Measurements from ENCODE around the gene HOXA13. TPM values are rescaled to one million over a fixed set of nuclear protein-coding genes. Genes with fewer than 3 reads are reported as not detected.
A peak's percentile ranks its signal among the peaks of the same experiment; 100 is the strongest.

HOXA13 gene
- total and polyA plus RNA-seq, 11 donors, result not detected

DNA sequence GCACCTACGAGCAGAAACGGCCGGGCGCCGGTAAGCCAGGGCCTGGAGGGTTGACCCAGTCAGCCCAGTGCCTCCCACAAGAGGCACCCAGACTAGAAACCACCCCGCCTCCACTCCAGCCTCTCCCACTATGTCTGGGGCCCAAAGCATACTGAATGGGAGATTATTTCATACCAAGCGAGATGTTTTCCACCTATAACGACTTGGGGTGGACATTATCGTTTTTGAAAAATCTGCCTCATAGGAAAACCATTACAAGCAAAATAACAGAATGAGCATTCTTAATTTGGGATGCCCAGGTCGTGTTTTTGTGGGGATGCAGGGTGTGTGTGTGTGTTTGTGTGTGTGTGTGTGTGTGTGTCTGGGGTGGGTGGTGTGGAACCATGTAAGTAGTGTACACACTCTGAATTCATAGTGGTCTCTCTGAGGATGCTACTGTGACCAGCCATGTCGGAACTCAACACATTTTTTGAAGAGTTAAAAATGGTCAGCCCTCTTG lies 53.9 kb downstream of the HOXA13 start:
- peak in 1 of 5 donors; percentile 45 for DNase-seq
- ATAC-seq, result no peak
- no peak for TF ChIP-seq POLR2A (IDR thresholded peaks at IDR 0.05)
- TF ChIP-seq, protein P1, sequence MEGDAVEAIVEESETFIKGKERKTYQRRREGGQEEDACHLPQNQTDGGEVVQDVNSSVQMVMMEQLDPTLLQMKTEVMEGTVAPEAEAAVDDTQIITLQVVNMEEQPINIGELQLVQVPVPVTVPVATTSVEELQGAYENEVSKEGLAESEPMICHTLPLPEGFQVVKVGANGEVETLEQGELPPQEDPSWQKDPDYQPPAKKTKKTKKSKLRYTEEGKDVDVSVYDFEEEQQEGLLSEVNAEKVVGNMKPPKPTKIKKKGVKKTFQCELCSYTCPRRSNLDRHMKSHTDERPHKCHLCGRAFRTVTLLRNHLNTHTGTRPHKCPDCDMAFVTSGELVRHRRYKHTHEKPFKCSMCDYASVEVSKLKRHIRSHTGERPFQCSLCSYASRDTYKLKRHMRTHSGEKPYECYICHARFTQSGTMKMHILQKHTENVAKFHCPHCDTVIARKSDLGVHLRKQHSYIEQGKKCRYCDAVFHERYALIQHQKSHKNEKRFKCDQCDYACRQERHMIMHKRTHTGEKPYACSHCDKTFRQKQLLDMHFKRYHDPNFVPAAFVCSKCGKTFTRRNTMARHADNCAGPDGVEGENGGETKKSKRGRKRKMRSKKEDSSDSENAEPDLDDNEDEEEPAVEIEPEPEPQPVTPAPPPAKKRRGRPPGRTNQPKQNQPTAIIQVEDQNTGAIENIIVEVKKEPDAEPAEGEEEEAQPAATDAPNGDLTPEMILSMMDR (IDR thresholded peaks at IDR 0.05), result no peak
- Histone ChIP-seq H3K9me3 (no peaks in the 10 kb centered on the region), H3K4me3 (no peak overlapping the region), H3K27ac (no peak overlapping the region), H3K36me3 (no peaks in the 10 kb centered on the region), H3K27me3 (peaks cover 84 to 100% (median 98%) of the 10 kb centered on the region in 9 donors), H3K4me1 (peaks cover 0 to 60% (median 19%) of the 10 kb centered on the region in 12 donors)
- 27 to 64% (median 37%) methylated on average over 11 of the region's 11 CpGs for WGBS, 4 donors
- intact Hi-C loops (cut with DNase I), result no loop called here

DNA sequence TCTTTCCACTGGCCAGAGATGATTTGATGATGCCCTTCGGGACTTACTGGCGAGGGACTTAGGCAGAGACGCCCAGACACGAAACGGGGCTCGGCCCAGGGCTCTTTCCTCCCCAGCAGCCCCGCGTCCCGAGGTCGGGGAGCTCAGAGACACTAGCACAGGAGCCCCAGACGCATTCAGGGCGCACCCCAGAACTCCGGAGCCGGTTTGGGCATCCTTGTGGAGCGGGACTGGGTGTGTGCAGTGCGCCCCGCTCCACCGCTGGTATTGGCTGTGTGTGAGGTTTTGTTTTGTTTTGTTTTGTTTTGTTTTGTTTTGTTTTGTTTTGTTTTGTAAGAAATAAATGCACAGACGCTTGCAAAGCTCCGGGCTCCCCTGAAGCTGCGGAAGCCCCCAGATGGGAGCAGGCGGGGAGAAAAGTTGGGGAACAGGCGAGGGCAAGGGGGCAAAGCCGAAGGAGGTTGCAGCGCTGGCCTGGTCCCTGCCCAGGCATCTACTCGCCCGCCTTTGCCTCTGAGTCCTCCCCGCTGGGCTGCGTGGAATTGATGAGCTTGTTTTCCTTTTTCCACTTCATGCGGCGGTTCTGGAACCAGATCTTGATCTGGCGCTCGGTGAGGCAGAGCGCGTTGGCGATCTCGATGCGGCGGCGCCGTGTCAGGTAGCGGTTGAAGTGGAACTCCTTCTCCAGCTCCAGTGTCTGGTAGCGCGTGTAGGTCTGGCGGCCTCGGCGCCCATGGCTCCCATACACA lies 54.6 kb downstream of the HOXA13 start:
- Histone ChIP-seq H3K27me3 (peaks cover 82 to 100% (median 98%) of the 10 kb centered on the region in 9 donors), H3K27ac (no peak overlapping the region), H3K9me3 (no peaks in the 10 kb centered on the region), H3K36me3 (no peaks in the 10 kb centered on the region), H3K4me1 (peaks cover 0 to 53% (median 14%) of the 10 kb centered on the region in 12 donors), H3K4me3 (peak overlapping the region in 1 of 12 donors; percentile 2)
- no peak for DNase-seq
- whole genome bisulfite sequencing, 4 donors, result 20 to 44% (median 28%) methylated on average over 47 of the region's 47 CpGs
- no peak for TF ChIP-seq POLR2A (IDR thresholded peaks at IDR 0.05)
- TF ChIP-seq, protein P1 (IDR thresholded peaks at IDR 0.05), result no peak
- intact Hi-C loops (cut with DNase I), result no loop called here
- ATAC-seq, result no peak

DNA sequence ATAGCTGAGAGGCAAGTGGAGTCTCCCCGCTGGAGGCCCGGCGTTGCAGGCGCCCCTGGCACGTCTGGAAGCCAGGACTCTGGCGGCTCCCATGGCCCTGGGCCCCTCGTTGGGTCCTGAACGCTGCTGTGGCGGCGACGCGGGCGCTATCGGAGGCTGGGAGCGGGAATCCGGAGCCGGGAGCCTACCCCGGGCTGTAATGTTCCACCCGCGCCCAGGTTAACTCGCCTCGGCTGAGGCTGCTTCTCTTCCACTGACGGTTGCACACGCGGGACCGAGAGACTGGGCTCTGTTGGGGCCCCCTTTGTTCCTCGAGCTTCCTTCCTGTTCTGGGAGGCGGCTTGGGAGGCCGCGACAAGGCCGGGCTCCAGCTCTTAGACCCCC lies 55.1 kb downstream of the HOXA13 start:
- no peaks in the 10 kb centered on the region for H3K36me3 ChIP-seq
- TF ChIP-seq, protein P1 (IDR thresholded peaks at IDR 0.05), result no peak
- TF ChIP-seq POLR2A (IDR thresholded peaks at IDR 0.05), result no peak
- intact Hi-C loops (cut with DNase I), result loop anchor here in 3 of 10 donors (5.0 kb wide), 3 partner anchors 287 to 462 kb away; no protein-coding TSS in a partner anchor
- H3K9me3 ChIP-seq, result no peaks in the 10 kb centered on the region
- H3K4me3 ChIP-seq, result no peak overlapping the region
- H3K27me3 ChIP-seq, result peaks cover 83 to 100% (median 98%) of the 10 kb centered on the region in 9 donors
- ATAC-seq, result no peak
- H3K27ac ChIP-seq, result peak overlapping the region in 1 of 12 donors; percentile 61
- WGBS, 4 donors, result 10 to 20% (median 15%) methylated on average over 11 to 31 of the region's 31 CpGs
- H3K4me1 ChIP-seq, result peaks cover 0 to 52% (median 14%) of the 10 kb centered on the region in 12 donors
- DNase-seq, result peak in 1 of 5 donors; percentile 50

MicroRNAs encoded within 50 kb of the gene (microRNA counts, 767-probe panel; counts per million panel counts)
- 1,208 to 1,798 counts per million in 2 donors for microRNA hsa-miR-196b-5p

Small RNAs within 50 kb of the gene (microRNA-seq; reads per million reads assigned to microRNA genes)
- 6.9 to 25.3 (median 11.5) reads per million in 4 donors for gene MIR196B

Other genes with a start within 250 kb of the HOXA13 start
- under 1 TPM in 3 of 9 donors, not detected in 6; 0.12 to 0.66 (median 0.59) TPM for gene HOXA1, start 104.1 kb downstream of the HOXA13 start, total RNA-seq
- gene HOXA1, start 104.1 kb downstream of the HOXA13 start, polyA plus RNA-seq, result under 1 TPM in 1 of 2 donors, not detected in 1; 0.07 TPM
- gene HOXA2, start 97.4 kb downstream of the HOXA13 start, total RNA-seq, result under 1 TPM in 2 of 9 donors, not detected in 7; 0.14 to 0.57 TPM
- under 1 TPM in 1 of 2 donors, not detected in 1; 0.03 TPM for gene HOXA2, start 97.4 kb downstream of the HOXA13 start, polyA plus RNA-seq
- gene HOXA4, start 69.3 kb downstream of the HOXA13 start, total RNA-seq, result 1 to 10 TPM in 3 of 9 donors, under 1 TPM in 5, not detected in 1; 0.23 to 2.6 (median 0.88) TPM
- gene HOXA4, start 69.3 kb downstream of the HOXA13 start, polyA plus RNA-seq, result under 1 TPM; 0.50 to 0.69 TPM
- 1 to 10 TPM in 1 of 9 donors, under 1 TPM in 2, not detected in 6; 0.28 to 2.8 (median 0.44) TPM for gene HOXA5, start 56.4 kb downstream of the HOXA13 start, total RNA-seq
- gene HOXA5, start 56.4 kb downstream of the HOXA13 start, polyA plus RNA-seq, result under 1 TPM in 1 of 2 donors, not detected in 1; 0.07 TPM
- gene HOXA6, start 52.3 kb downstream of the HOXA13 start, total RNA-seq, result not detected
- not detected for gene HOXA6, start 52.3 kb downstream of the HOXA13 start, polyA plus RNA-seq
- gene HOXA3, start 47.5 kb downstream of the HOXA13 start, total RNA-seq, result 1 to 10 TPM in 3 of 9 donors, under 1 TPM in 4, not detected in 2; 0.19 to 3.1 (median 0.67) TPM
- gene HOXA3, start 47.5 kb downstream of the HOXA13 start, polyA plus RNA-seq, result under 1 TPM; 0.07 to 0.11 TPM
- under 1 TPM in 1 of 9 donors, not detected in 8; 0.29 TPM for gene HOXA7, start 43.4 kb downstream of the HOXA13 start, total RNA-seq
- gene HOXA7, start 43.4 kb downstream of the HOXA13 start, polyA plus RNA-seq, result not detected
- gene HOXA9, start 34.6 kb downstream of the HOXA13 start, total RNA-seq, result under 1 TPM in 1 of 9 donors, not detected in 8; 0.29 TPM
- not detected for gene HOXA9, start 34.6 kb downstream of the HOXA13 start, polyA plus RNA-seq
- under 1 TPM in 2 of 9 donors, not detected in 7; 0.18 to 0.36 TPM for gene HOXA10, start 25.8 kb downstream of the HOXA13 start, total RNA-seq
- gene HOXA10, start 25.8 kb downstream of the HOXA13 start, polyA plus RNA-seq, result under 1 TPM in 1 of 2 donors, not detected in 1; 0.06 TPM
- gene HOXA11, start 14.9 kb downstream of the HOXA13 start, total RNA-seq, result not detected
- not detected for gene HOXA11, start 14.9 kb downstream of the HOXA13 start, polyA plus RNA-seq
- gene EVX1, start 42.7 kb upstream of the HOXA13 start, total RNA-seq, result not detected
- not detected for gene EVX1, start 42.7 kb upstream of the HOXA13 start, polyA plus RNA-seq

Measured in heart left ventricle (tissue), 16 donors.